HG03442 (cell line): ENCODE results near the gene CA5A.

ENCODE experiments used
- ATAC-seq: cut with Tn5 transposase; IDR thresholded peaks from one replicate; pipeline ENCODE4 v1.9.1; 2021; ENCODE audit warnings: mild to moderate bottlenecking, moderate library complexity; ENCODE audit not compliant: unreplicated experiment

Gene CA5A

GRCh38 chr16:87854053-87854906 is 82.0 kb downstream of the CA5A start:
- ATAC-seq, result no peak

- ATAC-seq, result peak; percentile 45
Observed at GRCh38 chr16:87853411-87854052, 82.8 kb downstream of the CA5A start.

GRCh38 chr16:87851601-87852000 is 84.7 kb downstream of the CA5A start:
- no peak for ATAC-seq

GRCh38 chr16:87851141-87851587 is 85.2 kb downstream of the CA5A start:
- no peak for ATAC-seq

- ATAC-seq, result no peak
Observed at GRCh38 chr16:87850009-87851006, 86.0 kb downstream of the CA5A start.

GRCh38 chr16:87849419-87850008 is 86.8 kb downstream of the CA5A start:
- no peak for ATAC-seq

- no peak for ATAC-seq
Observed at GRCh38 chr16:87848676-87849345, 87.5 kb downstream of the CA5A start.

- ATAC-seq, result no peak
Observed at GRCh38 chr16:87847785-87848675, 88.3 kb downstream of the CA5A start.

GRCh38 chr16:87847467-87847784 is 88.9 kb downstream of the CA5A start:
- no peak for ATAC-seq

- no peak for ATAC-seq
Observed at GRCh38 chr16:87846705-87847466, 89.4 kb downstream of the CA5A start.

- no peak for ATAC-seq
Observed at GRCh38 chr16:87845807-87846619, 90.3 kb downstream of the CA5A start.

GRCh38 chr16:87845213-87845612 is 91.1 kb downstream of the CA5A start:
- ATAC-seq, result no peak

- no peak for ATAC-seq
Observed at GRCh38 chr16:87844809-87845208, 91.5 kb downstream of the CA5A start.

GRCh38 chr16:87844120-87844733 is 92.1 kb downstream of the CA5A start:
- ATAC-seq, result no peak

- no peak for ATAC-seq
Observed at GRCh38 chr16:87843678-87844105, 92.6 kb downstream of the CA5A start.

GRCh38 chr16:87842209-87842869 is 94.0 kb downstream of the CA5A start:
- ATAC-seq, result no peak
